ENCODE results near the gene ODC1.

ODC1 gene

GRCh38 chr2:10422251-10422650 is 25.9 kb downstream of the ODC1 start:
- H4K20me1 ChIP-seq (ENCODE audit: low read depth, low read length): no peaks in the 10 kb centered on the region
- H3K27me3 ChIP-seq (ENCODE audit: low read length): no peaks in the 10 kb centered on the region
- H3K4me2 ChIP-seq (ENCODE audit: low read depth, low read length, poor library complexity, severe bottlenecking): no peak overlapping the region
- no peak overlapping the region for H3K9ac ChIP-seq (ENCODE audit: low read length)
- no peak for TF ChIP-seq EZH2phosphoT487 (conservative IDR thresholded peaks at IDR 0.05; ENCODE audit: low read length)
- TF ChIP-seq, protein P1, sequence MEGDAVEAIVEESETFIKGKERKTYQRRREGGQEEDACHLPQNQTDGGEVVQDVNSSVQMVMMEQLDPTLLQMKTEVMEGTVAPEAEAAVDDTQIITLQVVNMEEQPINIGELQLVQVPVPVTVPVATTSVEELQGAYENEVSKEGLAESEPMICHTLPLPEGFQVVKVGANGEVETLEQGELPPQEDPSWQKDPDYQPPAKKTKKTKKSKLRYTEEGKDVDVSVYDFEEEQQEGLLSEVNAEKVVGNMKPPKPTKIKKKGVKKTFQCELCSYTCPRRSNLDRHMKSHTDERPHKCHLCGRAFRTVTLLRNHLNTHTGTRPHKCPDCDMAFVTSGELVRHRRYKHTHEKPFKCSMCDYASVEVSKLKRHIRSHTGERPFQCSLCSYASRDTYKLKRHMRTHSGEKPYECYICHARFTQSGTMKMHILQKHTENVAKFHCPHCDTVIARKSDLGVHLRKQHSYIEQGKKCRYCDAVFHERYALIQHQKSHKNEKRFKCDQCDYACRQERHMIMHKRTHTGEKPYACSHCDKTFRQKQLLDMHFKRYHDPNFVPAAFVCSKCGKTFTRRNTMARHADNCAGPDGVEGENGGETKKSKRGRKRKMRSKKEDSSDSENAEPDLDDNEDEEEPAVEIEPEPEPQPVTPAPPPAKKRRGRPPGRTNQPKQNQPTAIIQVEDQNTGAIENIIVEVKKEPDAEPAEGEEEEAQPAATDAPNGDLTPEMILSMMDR (IDR thresholded peaks at IDR 0.05; ENCODE audit: insufficient read depth, low read length, poor library complexity, severe bottlenecking): no peak
- no peak overlapping the region for H2AFZ ChIP-seq (ENCODE audit: low read depth, low read length, severe bottlenecking)
- H3K9me2 ChIP-seq (replicated peaks; ENCODE audit: insufficient read depth, low read length): no peaks in the 10 kb centered on the region
- H3K4me3 ChIP-seq (ENCODE audit: insufficient read depth, low read length, poor library complexity, severe bottlenecking): no peak overlapping the region
- H3K27ac ChIP-seq (ENCODE audit: low read depth, low read length): no peak overlapping the region
- no peaks in the 10 kb centered on the region for H3K79me2 ChIP-seq (ENCODE audit: insufficient read depth, low read length)
- H3K36me3 ChIP-seq (ENCODE audit: low read length): no peaks in the 10 kb centered on the region
- no peaks in the 10 kb centered on the region for H3K9me3 ChIP-seq (ENCODE audit: insufficient read depth, low read length)
- H3F3A ChIP-seq (ENCODE audit: insufficient read depth): no peaks in the 10 kb centered on the region

GRCh38 chr2:10419553-10420257 is 28.4 kb downstream of the ODC1 start:
- H3K79me2 ChIP-seq (ENCODE audit: insufficient read depth, low read length): no peaks in the 10 kb centered on the region
- TF ChIP-seq EZH2phosphoT487 (conservative IDR thresholded peaks at IDR 0.05; ENCODE audit: low read length): no peak
- TF ChIP-seq, protein P1 (IDR thresholded peaks at IDR 0.05; ENCODE audit: insufficient read depth, low read length, poor library complexity, severe bottlenecking): no peak

GRCh38 chr2:10417551-10418335 is 30.4 kb downstream of the ODC1 start:
- Histone ChIP-seq H3K9me3 (ENCODE audit: insufficient read depth, low read length) (no peaks in the 10 kb centered on the region), H3K27me3 (ENCODE audit: low read length) (no peaks in the 10 kb centered on the region), H3K4me3 (ENCODE audit: insufficient read depth, low read length, poor library complexity, severe bottlenecking) (no peak overlapping the region), H3F3A (ENCODE audit: insufficient read depth) (no peaks in the 10 kb centered on the region), H3K36me3 (ENCODE audit: low read length) (no peaks in the 10 kb centered on the region), H3K79me2 (ENCODE audit: insufficient read depth, low read length) (no peaks in the 10 kb centered on the region), H3K9me2 (replicated peaks; ENCODE audit: insufficient read depth, low read length) (no peaks in the 10 kb centered on the region), H4K20me1 (ENCODE audit: low read depth, low read length) (no peaks in the 10 kb centered on the region), H2AFZ (ENCODE audit: low read depth, low read length, severe bottlenecking) (no peak overlapping the region), H3K4me2 (ENCODE audit: low read depth, low read length, poor library complexity, severe bottlenecking) (no peak overlapping the region), H3K27ac (ENCODE audit: low read depth, low read length) (no peak overlapping the region), H3K9ac (ENCODE audit: low read length) (no peak overlapping the region)
- TF ChIP-seq, protein P1 (IDR thresholded peaks at IDR 0.05; ENCODE audit: insufficient read depth, low read length, poor library complexity, severe bottlenecking): no peak
- TF ChIP-seq EZH2phosphoT487 (conservative IDR thresholded peaks at IDR 0.05; ENCODE audit: low read length): no peak

More at GRCh38 chr2:10419553-10420257, 28.4 kb downstream of the ODC1 start:
- no peaks in the 10 kb centered on the region for H4K20me1 ChIP-seq (ENCODE audit: low read depth, low read length)
- no peak overlapping the region for H3K9ac ChIP-seq (ENCODE audit: low read length)
- H3K9me3 ChIP-seq (ENCODE audit: insufficient read depth, low read length): no peaks in the 10 kb centered on the region
- H3F3A ChIP-seq (ENCODE audit: insufficient read depth): no peaks in the 10 kb centered on the region
- H2AFZ ChIP-seq (ENCODE audit: low read depth, low read length, severe bottlenecking): no peak overlapping the region
- no peak overlapping the region for H3K4me2 ChIP-seq (ENCODE audit: low read depth, low read length, poor library complexity, severe bottlenecking)
- H3K4me3 ChIP-seq (ENCODE audit: insufficient read depth, low read length, poor library complexity, severe bottlenecking): no peak overlapping the region
- no peaks in the 10 kb centered on the region for H3K36me3 ChIP-seq (ENCODE audit: low read length)
- no peaks in the 10 kb centered on the region for H3K27me3 ChIP-seq (ENCODE audit: low read length)
- H3K9me2 ChIP-seq (replicated peaks; ENCODE audit: insufficient read depth, low read length): no peaks in the 10 kb centered on the region
- no peak overlapping the region for H3K27ac ChIP-seq (ENCODE audit: low read depth, low read length)

All from SU-DHL-6 (cell line).